H1 (cell line): ENCODE results near the gene TUBE1. TPM values are rescaled to one million over a fixed set of nuclear protein-coding genes. Genes with fewer than 3 reads are reported as not detected.

ENCODE experiments used
- BACH1 ChIP-seq: IDR thresholded peaks from 2 replicates; pipeline ENCODE4 v1.6.1; 2012; ENCODE audit warnings: low read length, improper control_type of control experiment
- KDM1A ChIP-seq: fragments of 200-600, 300-600 bp; sonication (generic); IDR thresholded peaks from 2 replicates; pipeline ENCODE4 v1.7.1; 2016; ENCODE audit warnings: mild to moderate bottlenecking, low read length, borderline replicate concordance
- SIN3A ChIP-seq, 2 experiments: IDR thresholded peaks in 1 of 2; conservative IDR thresholded peaks in 1 of 2; 2 replicates each; pipeline ENCODE4 v1.6.1; 2011 to 2012; ENCODE audit warnings: low read length in 2 of 2, improper control_type of control experiment in 1 of 2, low read depth in 1 of 2, mild to moderate bottlenecking in 1 of 2
- SUZ12 ChIP-seq: fragments of 200-600 bp; sonication (generic); IDR thresholded peaks from 2 replicates; pipeline ENCODE4 v1.6.1; 2012; ENCODE audit warnings: mild to moderate bottlenecking, inconsistent platforms, low read length, moderate library complexity, mixed read lengths
- TAF7 ChIP-seq: optimal IDR thresholded peaks from 2 replicates; pipeline ENCODE3; 2011; ENCODE audit warnings: low read depth, mild to moderate bottlenecking, inconsistent platforms, low read length, moderate library complexity, borderline replicate concordance
- USF2 ChIP-seq: IDR thresholded peaks from 2 replicates; pipeline ENCODE4 v1.6.1; 2011; ENCODE audit warnings: low read length, improper control_type of control experiment
- polyA plus RNA-seq, 7 experiments: library from polyadenylated mRNA; depleted of rRNA in 3 of 7; stranded (reverse) in 5 of 7; unstranded in 2 of 7; fragments of >200 nt in 5 of 7; fragments of 200-250 nt in 2 of 7; gene quantifications; 1 replicate in 5 of 7; 2 replicates in 1 of 7; 4 replicates in 1 of 7; pipeline versions ENCODE4 v1.2.1 to v1.2.3, GENCODE V29; 2011 to 2013; ENCODE audit warnings: missing spikeins in 2 of 7, mixed read lengths in 2 of 7
- total RNA-seq: library from RNA; stranded (reverse); fragmentation: NEBNext Ultra II Directional; extraction: Animal tissue kit (Norgen Biotek cat#: 25700); gene quantifications from 2 replicates; pipeline ENCODE4 v1.2.1, GENCODE V29; 2021

TUBE1 gene
- total and polyA plus RNA-seq, 2 of the 8 experiments (the other 6 are each of a cell fraction or from before 2014, with no cell fraction given): 8.0 to 15.9 TPM

DNA sequence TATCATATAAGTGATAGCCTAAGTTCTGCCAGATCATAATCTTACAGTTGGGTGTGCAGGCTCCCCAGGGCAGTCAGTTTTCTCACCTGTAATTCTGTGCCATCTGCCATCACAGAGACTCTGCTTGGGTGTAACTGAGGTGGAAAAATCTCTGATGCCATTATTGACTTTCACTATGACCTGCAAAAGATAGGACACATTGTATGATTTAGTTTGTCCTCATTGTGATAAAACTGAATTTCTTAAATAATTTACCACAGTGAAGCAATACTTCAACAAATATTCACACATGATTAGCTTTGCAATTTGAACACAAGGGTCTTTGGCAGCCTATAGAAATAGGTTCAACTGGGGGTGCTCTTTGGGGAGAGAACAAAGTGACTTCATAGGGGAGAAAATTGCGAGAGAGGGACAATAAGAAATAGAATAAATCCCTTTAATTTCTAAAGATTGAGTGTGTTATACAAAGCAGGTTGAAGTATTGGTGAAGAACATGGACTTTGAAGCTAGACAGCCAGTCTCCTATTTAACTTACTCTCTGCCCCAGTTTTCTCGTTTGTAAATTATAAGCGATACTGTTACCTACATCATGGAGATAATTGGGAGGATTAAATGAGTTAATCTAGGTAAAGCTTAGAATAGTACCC lies 27.4 kb upstream of the TUBE1 start (continued):
- TF ChIP-seq SIN3A (conservative IDR thresholded peaks at IDR 0.05 in 1 of 2, IDR thresholded peaks at IDR 0.05 in 1 of 2; ENCODE audit: low read depth in 1 of 2, low read length in 2 of 2) (no peak), USF2 (no peak), SUZ12 (no peak), BACH1 (no peak), KDM1A (no peak), TAF7 (no peak)
